Neural progenitor cell (in vitro differentiated cells): ENCODE data around the gene ABCA3. TPM values are rescaled to one million over a fixed set of nuclear protein-coding genes. Genes with fewer than 3 reads are reported as not detected.

ENCODE experiments used
- DNase-seq: peaks from one replicate; pipeline ENCODE4 v3.0.0-alpha.2; 2016; ENCODE audit warnings: low spot score
- H2AFZ ChIP-seq: fragments of 200-600 bp; sonication (generic); replicated peaks from 2 replicates; pipeline ENCODE4 v1.6.1; 2016; ENCODE audit warnings: antibody characterized with exemption
- H3F3A ChIP-seq: fragments of 200-600 bp; sonication (generic); 2 replicates; pipeline ENCODE4 v1.6.1; 2016; ENCODE audit warnings: antibody characterized with exemption, low read depth
- H3K27ac ChIP-seq: fragments of 200-600 bp; sonication (generic); 2 replicates; pipeline ENCODE4 v1.5.1; 2016; ENCODE audit warnings: mild to moderate bottlenecking
- H3K27me3 ChIP-seq: fragments of 200-600 bp; sonication (generic); 2 replicates; pipeline ENCODE4 v1.6.1; 2016; ENCODE audit warnings: mild to moderate bottlenecking, moderate library complexity
- H3K36me3 ChIP-seq: fragments of 200-600 bp; sonication (generic); 2 replicates; pipeline ENCODE4 v1.5.1; 2016
- H3K4me1 ChIP-seq: fragments of 200-600 bp; sonication (generic); 2 replicates; pipeline ENCODE4 v1.6.1; 2016; ENCODE audit warnings: mixed run types
- H3K4me2 ChIP-seq: fragments of 200-600 bp; sonication (generic); 2 replicates; pipeline ENCODE4 v1.6.1; 2016
- H3K4me3 ChIP-seq: fragments of 200-600 bp; sonication (generic); 2 replicates; pipeline ENCODE4 v1.5.1; 2016
- H3K79me2 ChIP-seq: fragments of 200-600 bp; sonication (generic); 2 replicates; pipeline ENCODE4 v1.6.1; 2016; ENCODE audit warnings: low read depth
- H3K9ac ChIP-seq: fragments of 200-600 bp; sonication (generic); 2 replicates; pipeline ENCODE4 v1.6.1; 2016
- H3K9me3 ChIP-seq: fragments of 200-600 bp; sonication (generic); 2 replicates; pipeline ENCODE4 v1.5.1; 2016; ENCODE audit warnings: low read depth
- H4K20me1 ChIP-seq: fragments of 200-600 bp; sonication (generic); 2 replicates; pipeline ENCODE4 v1.6.1; 2016; ENCODE audit warnings: low read depth
- H3K27ac Mint-ChIP-seq: 3 replicates; pipeline ENCODE4 v1.8.0; 2021; ENCODE audit warnings: mixed read lengths
- H3K27me3 Mint-ChIP-seq: 2 replicates; pipeline ENCODE4 v1.8.0; 2022; ENCODE audit warnings: low read depth, mild to moderate bottlenecking, inconsistent platforms, moderate library complexity, mixed read lengths; ENCODE audit not compliant: insufficient read depth
- H3K36me3 Mint-ChIP-seq: 3 replicates; pipeline ENCODE4 v1.8.0; 2021; ENCODE audit warnings: mixed read lengths
- H3K4me1 Mint-ChIP-seq: 3 replicates; pipeline ENCODE4 v1.8.0; 2021; ENCODE audit warnings: mixed read lengths
- H3K4me3 Mint-ChIP-seq: 3 replicates; pipeline ENCODE4 v1.8.0; 2021; ENCODE audit warnings: mild to moderate bottlenecking, moderate library complexity, mixed read lengths
- H3K9me3 Mint-ChIP-seq: 3 replicates; pipeline ENCODE4 v1.8.0; 2020; ENCODE audit warnings: mixed read lengths
- EZH2 ChIP-seq: fragments of 200-600 bp; sonication (generic); IDR thresholded peaks from 2 replicates; pipeline ENCODE4 v1.6.1; 2017; ENCODE audit warnings: antibody characterized with exemption, mild to moderate bottlenecking, moderate library complexity
- EZH2phosphoT487 ChIP-seq: fragments of 200-600 bp; sonication (generic); IDR thresholded peaks from 2 replicates; pipeline ENCODE4 v1.6.1; 2017; ENCODE audit warnings: antibody characterized with exemption
- total RNA-seq: library from RNA; depleted of rRNA; stranded (reverse); fragments of >200 nt; gene quantifications from 2 replicates; pipeline ENCODE4 v1.2.3, GENCODE V29; 2015; ENCODE audit warnings: low replicate concordance
- TF ChIP-seq, protein P1 (sequence below): fragments of 200-600 bp; sonication (generic); IDR thresholded peaks from 2 replicates; pipeline ENCODE4 v1.5.1; 2017; ENCODE audit warnings: antibody characterized with exemption, mild to moderate bottlenecking

The ABCA3 gene
- total RNA-seq, 1 donor from 2014 or later: 9.7 TPM

DNA sequence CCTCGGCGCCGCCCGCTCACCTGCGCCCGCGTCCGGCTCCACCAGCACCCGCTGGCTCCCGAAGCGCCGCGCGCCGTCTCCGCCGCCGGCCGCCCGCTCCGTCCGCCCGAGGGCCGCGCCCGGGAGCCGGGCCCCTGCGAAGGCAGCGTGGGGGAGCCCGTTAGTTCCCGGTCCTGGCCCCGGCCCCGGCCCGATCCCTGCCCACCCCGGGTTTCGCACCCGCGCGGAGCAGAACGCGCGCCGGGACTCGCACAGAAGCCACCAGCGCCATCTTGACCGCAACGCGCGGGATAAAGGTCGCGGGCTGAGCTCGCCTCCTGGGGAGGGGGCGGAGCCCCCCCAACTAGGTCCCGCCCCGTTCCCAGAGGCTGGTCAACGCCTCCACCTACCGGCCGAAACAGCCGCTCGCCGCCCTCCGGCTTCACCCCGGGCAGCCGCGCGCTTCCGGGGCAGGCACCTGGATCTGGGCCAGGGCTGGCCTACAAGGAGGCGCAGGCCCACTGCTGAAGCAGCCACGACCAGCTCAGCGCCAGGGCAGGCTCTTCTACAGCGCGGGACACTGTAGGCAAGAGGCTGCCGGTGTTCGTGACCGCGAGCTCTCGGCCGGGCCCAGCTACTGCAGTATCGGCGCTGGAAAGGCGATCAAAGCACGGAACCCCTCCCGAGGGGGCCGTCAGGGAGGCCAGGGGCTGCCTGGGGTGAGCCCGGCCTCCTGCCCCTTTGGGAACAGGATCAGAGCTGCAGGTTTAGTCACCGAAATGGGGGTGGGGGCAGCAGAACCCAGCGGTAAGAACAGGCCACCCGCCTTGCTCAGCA lies 89.0 kb downstream of the ABCA3 start, which contains the start of gene ECI1:
Gene ECI1, minus strand, starts transcription at position 292 of the 816 bp plus-strand sequence. Its CDS starts 21 bp downstream, at position 271.
- TF ChIP-seq, protein P1, sequence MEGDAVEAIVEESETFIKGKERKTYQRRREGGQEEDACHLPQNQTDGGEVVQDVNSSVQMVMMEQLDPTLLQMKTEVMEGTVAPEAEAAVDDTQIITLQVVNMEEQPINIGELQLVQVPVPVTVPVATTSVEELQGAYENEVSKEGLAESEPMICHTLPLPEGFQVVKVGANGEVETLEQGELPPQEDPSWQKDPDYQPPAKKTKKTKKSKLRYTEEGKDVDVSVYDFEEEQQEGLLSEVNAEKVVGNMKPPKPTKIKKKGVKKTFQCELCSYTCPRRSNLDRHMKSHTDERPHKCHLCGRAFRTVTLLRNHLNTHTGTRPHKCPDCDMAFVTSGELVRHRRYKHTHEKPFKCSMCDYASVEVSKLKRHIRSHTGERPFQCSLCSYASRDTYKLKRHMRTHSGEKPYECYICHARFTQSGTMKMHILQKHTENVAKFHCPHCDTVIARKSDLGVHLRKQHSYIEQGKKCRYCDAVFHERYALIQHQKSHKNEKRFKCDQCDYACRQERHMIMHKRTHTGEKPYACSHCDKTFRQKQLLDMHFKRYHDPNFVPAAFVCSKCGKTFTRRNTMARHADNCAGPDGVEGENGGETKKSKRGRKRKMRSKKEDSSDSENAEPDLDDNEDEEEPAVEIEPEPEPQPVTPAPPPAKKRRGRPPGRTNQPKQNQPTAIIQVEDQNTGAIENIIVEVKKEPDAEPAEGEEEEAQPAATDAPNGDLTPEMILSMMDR: peak; percentile 67
- TF ChIP-seq EZH2phosphoT487 (no peak), EZH2 (no peak)
- H3K9me3 Mint-ChIP-seq: no peaks in the 10 kb centered on the region
- peak within 1 kb of the TSS; percentile 92 for H3K4me3 Mint-ChIP-seq
- no peaks in the 10 kb centered on the region for H3K27me3 ChIP-seq
- peaks cover 17% of the 10 kb centered on the region for H3K36me3 Mint-ChIP-seq
- H3K9ac ChIP-seq: peak within 1 kb of the TSS; percentile 53
- peak within 1 kb of the TSS; percentile 83 for H3K27ac ChIP-seq
- H3K36me3 ChIP-seq: no peaks in the 10 kb centered on the region
- DNase-seq: peak; percentile 96
- H4K20me1 ChIP-seq: peaks cover 37% of the 10 kb centered on the region
- peaks cover 9% of the 10 kb centered on the region for H3K4me1 Mint-ChIP-seq
- H3F3A ChIP-seq: peaks cover 49% of the 10 kb centered on the region
- peak within 1 kb of the TSS; percentile 79 for H3K4me2 ChIP-seq
- peaks cover 45% of the 10 kb centered on the region for H3K79me2 ChIP-seq
- H3K9me3 ChIP-seq: no peaks in the 10 kb centered on the region
- H3K4me1 ChIP-seq: peaks cover 9% of the 10 kb centered on the region
- H3K27me3 Mint-ChIP-seq: peaks cover 3% of the 10 kb centered on the region
- H2AFZ ChIP-seq: peak within 1 kb of the TSS; percentile 56
- H3K27ac Mint-ChIP-seq: peak within 1 kb of the TSS; percentile 51
- H3K4me3 ChIP-seq: peak within 1 kb of the TSS; percentile 69

DNA sequence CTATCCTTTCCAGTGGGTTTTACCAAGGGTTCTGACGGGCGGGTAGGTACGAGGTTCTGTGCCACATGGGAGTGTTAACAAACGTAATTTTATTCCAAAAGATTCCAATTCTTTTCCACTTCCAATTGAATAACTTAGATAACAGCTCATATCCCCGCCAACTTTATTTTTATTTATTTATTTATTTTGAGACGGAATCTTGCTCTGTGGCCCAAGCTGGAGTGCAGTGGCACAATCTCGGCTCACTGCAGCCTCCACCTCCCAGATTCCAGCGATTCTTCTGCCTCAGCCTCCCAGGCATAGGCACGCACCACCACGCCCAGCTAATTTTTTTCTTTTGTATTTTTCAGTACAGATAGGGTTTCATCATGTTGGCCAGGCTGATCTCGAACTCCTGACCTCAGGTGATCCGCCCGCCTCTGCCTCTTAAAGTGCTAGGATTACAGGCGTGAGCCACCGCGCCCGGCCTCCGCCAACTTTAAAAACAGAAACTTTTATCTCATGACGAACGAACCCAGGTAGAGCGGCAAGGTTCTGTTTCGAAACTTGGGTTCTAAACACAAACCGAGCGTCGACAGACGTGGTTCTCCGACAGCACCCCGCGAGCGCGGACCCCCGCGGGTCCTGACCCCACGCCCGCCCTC lies 89.8 kb downstream of the ABCA3 start:
- H3K4me1 ChIP-seq: peaks cover 9% of the 10 kb centered on the region
- peak overlapping the region; percentile 51 for H3K27ac Mint-ChIP-seq

DNA sequence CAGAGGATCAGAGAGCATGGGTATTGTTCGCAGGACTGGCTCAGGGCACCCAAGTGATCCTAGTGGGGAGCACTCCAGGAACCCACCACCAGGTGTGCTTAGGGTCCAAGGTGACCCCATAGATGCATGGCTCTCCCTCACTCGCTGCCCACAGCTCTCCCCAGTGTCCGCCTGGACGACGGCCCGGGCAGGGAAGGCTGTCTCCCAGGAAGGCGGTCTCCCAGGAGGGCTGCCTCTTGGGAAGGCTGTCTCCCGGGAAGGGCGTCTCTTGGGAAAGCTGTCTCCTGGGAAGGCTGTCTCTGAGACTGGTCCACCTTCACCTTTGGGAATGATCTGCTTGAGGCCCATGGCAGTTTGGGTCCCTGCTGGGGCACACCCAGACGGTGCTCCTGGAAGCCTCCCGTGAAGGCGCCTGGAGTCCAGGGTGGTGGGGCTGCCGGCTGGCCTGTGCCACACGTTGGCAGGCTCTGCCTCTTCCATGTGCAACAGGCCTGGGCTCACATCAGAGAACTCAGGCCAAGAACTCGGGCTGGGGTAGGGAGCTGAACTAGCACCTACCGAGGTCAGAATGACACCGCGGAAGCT lies 94.1 kb downstream of the ABCA3 start:
- no peak overlapping the region for H2AFZ ChIP-seq
- Mint-ChIP-seq H3K27me3 (peaks cover 8% of the 10 kb centered on the region), H3K9me3 (no peaks in the 10 kb centered on the region), H3K36me3 (peaks cover 8% of the 10 kb centered on the region), H3K4me3 (no peak overlapping the region), H3K4me1 (peaks cover 5% of the 10 kb centered on the region), H3K27ac (no peak overlapping the region)
- H3K27me3 ChIP-seq: no peaks in the 10 kb centered on the region
- no peaks in the 10 kb centered on the region for H3K36me3 ChIP-seq
- H3K9ac ChIP-seq: no peak overlapping the region
- peaks cover 6% of the 10 kb centered on the region for H3K4me1 ChIP-seq
- H3K79me2 ChIP-seq: peaks cover 42% of the 10 kb centered on the region
- H3K4me3 ChIP-seq: no peak overlapping the region
- H3F3A ChIP-seq: peaks cover 3% of the 10 kb centered on the region
- H3K4me2 ChIP-seq: no peak overlapping the region
- DNase-seq: no peak
- TF ChIP-seq EZH2phosphoT487 (no peak), EZH2 (no peak)
- TF ChIP-seq, protein P1: no peak
- peaks cover 6% of the 10 kb centered on the region for H4K20me1 ChIP-seq
- no peaks in the 10 kb centered on the region for H3K9me3 ChIP-seq
- H3K27ac ChIP-seq: no peak overlapping the region

More for the DNA sequence above, 89.8 kb downstream of the ABCA3 start:
- Histone ChIP-seq H4K20me1 (peaks cover 34% of the 10 kb centered on the region), H3K79me2 (peaks cover 42% of the 10 kb centered on the region), H2AFZ (peak overlapping the region; percentile 56), H3K27me3 (no peaks in the 10 kb centered on the region), H3F3A (peaks cover 42% of the 10 kb centered on the region), H3K9ac (peak overlapping the region; percentile 53), H3K9me3 (no peaks in the 10 kb centered on the region), H3K4me2 (peak overlapping the region; percentile 79), H3K36me3 (no peaks in the 10 kb centered on the region), H3K4me3 (peak overlapping the region; percentile 69), H3K27ac (no peak overlapping the region)
- TF ChIP-seq EZH2: no peak
- no peak for TF ChIP-seq EZH2phosphoT487
- TF ChIP-seq, protein P1: no peak
- H3K27me3 Mint-ChIP-seq: peaks cover 2% of the 10 kb centered on the region
- peaks cover 15% of the 10 kb centered on the region for H3K36me3 Mint-ChIP-seq
- peaks cover 9% of the 10 kb centered on the region for H3K4me1 Mint-ChIP-seq
- H3K9me3 Mint-ChIP-seq: no peaks in the 10 kb centered on the region
- H3K4me3 Mint-ChIP-seq: peak overlapping the region; percentile 92
- DNase-seq: no peak
